ENCODE measurements around the gene RTP5.
"Not testable (repeated sequence)": the region's sequence is repeated elsewhere in the genome, so short reads cannot be mapped to it uniquely, and the experiment has no call there.

Gene RTP5

GRCh38 chr2:241869087-241869961 is at the start of gene RTP5:
Gene RTP5 (plus strand): TSS chr2:241869729. CDS start chr2:241869757, 28 bp downstream.
- DNase-seq (ENCODE audit: low read depth in 2 of 2) = no peak

GRCh38 chr2:241819947-241820624 is 49.4 kb upstream of the RTP5 start:
- not testable (repeated sequence) for DNase-seq (ENCODE audit: low read depth in 2 of 2)

- DNase-seq (ENCODE audit: low read depth in 2 of 2) = no peak
Measured at GRCh38 chr2:241820625-241821384, 48.7 kb upstream of the RTP5 start.

GRCh38 chr2:241821460-241822263 is 47.9 kb upstream of the RTP5 start:
- DNase-seq (ENCODE audit: low read depth in 2 of 2) = no peak

GRCh38 chr2:241822264-241822623 is 47.3 kb upstream of the RTP5 start:
- no peak for DNase-seq (ENCODE audit: low read depth in 2 of 2)

GRCh38 chr2:241823531-241824437 is 45.7 kb upstream of the RTP5 start:
- not testable (repeated sequence) for DNase-seq (ENCODE audit: low read depth in 2 of 2)

- no peak for DNase-seq (ENCODE audit: low read depth in 2 of 2)
Measured at GRCh38 chr2:241827394-241827793, 42.1 kb upstream of the RTP5 start.

- DNase-seq (ENCODE audit: low read depth in 2 of 2) = peak; percentile 37 to 42
Measured at GRCh38 chr2:241833101-241833663, 36.3 kb upstream of the RTP5 start.

GRCh38 chr2:241833756-241834526 is 35.6 kb upstream of the RTP5 start:
- not testable (repeated sequence) for DNase-seq (ENCODE audit: low read depth in 2 of 2)

- no peak for DNase-seq (ENCODE audit: low read depth in 2 of 2)
Measured at GRCh38 chr2:241834527-241835210, 34.9 kb upstream of the RTP5 start.

- DNase-seq (ENCODE audit: low read depth in 2 of 2) = no peak
Measured at GRCh38 chr2:241835611-241836010, 33.9 kb upstream of the RTP5 start.

- no peak for DNase-seq (ENCODE audit: low read depth in 2 of 2)
Measured at GRCh38 chr2:241836292-241836691, 33.2 kb upstream of the RTP5 start.

- no peak for DNase-seq (ENCODE audit: low read depth in 2 of 2)
Measured at GRCh38 chr2:241837197-241837965, 32.1 kb upstream of the RTP5 start.

- DNase-seq (ENCODE audit: low read depth in 2 of 2) = no peak
Measured at GRCh38 chr2:241841181-241842066, 28.1 kb upstream of the RTP5 start.

GRCh38 chr2:241842067-241842415 is 27.5 kb upstream of the RTP5 start:
- DNase-seq (ENCODE audit: low read depth in 2 of 2) = no peak

- DNase-seq (ENCODE audit: low read depth in 2 of 2) = no peak
Measured at GRCh38 chr2:241842620-241843211, 26.8 kb upstream of the RTP5 start.
